ENCODE measurements around the gene COX10.

DNA sequence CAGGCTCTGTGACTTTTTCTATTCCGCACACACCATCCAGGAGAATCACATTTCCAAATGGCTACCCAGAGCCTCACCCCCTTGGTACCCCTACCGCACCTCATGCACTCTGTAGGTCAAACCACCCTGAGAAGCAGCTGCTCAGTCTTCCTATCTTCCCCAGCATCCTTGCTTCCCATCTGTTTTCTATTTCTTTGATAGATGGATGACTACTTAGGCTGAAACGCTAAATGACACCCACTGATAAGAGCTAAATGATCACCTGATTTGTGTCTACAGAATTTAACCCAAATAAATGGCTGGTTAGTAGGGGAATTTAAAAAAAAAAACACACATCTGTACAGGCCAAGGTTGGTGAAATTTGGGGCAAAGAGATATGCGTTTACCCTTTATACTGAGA is 17.6 kb upstream of the COX10 start:
- TF ChIP-seq POLR2A (IDR thresholded peaks at IDR 0.05; ENCODE audit: low read depth, low read length) (no peak), POLR2AphosphoS5 (IDR thresholded peaks at IDR 0.05; ENCODE audit: low read depth, low read length) (no peak)

Data from GM12891 (cell line).